Pancreas (tissue), 10 donors: ENCODE data around the gene TEX48. TPM values are rescaled to one million over a fixed set of nuclear protein-coding genes. Genes with fewer than 3 reads are reported as not detected.

Experiments used
- ATAC-seq, 4 donors: fragments of 200-7000 bp; cut with Tn5 transposase; one replicate each; pipeline versions ENCODE4 v1.8.0 to v1.9.1; 2020; ENCODE audit warnings: mild to moderate bottlenecking in 4 of 4, moderate library complexity in 4 of 4
- DNase-seq, 6 donors: peaks; one replicate each; pipeline ENCODE4 v3.0.0-alpha.2; 2020
- FAIRE-seq: peaks from 2 replicates; lab custom pipeline; 2012; peaks lifted over from hg19 to GRCh38; lab: Jason Lieb, UNC
- H3K27ac ChIP-seq, 4 donors: fragments of 200-600 bp; sonication (generic); 1 replicate in 3 of 4; 2 replicates in 1 of 4; pipeline versions ENCODE4 v1.5.0 to v1.8.0; 2020
- H3K27me3 ChIP-seq, 4 donors: fragments of 200-600 bp; one replicate each; pipeline ENCODE4 v1.8.0; 2021
- H3K36me3 ChIP-seq, 3 donors: fragments of 200-600 bp; sonication (generic) in 1 of 3; one replicate each; pipeline versions ENCODE4 v1.5.0 to v1.8.0; 2020 to 2021
- H3K4me1 ChIP-seq, 3 donors: fragments of 200-600 bp; one replicate each; pipeline ENCODE4 v1.8.0; 2021
- H3K4me3 ChIP-seq, 4 donors: fragments of 200-600 bp; sonication (generic) in 2 of 4; one replicate each; pipeline versions ENCODE4 v1.5.0 to v1.8.0; 2020 to 2021
- H3K9me3 ChIP-seq, 4 donors: fragments of 200-600 bp; one replicate each; pipeline ENCODE4 v1.8.0; 2021
- WGBS, 2 donors: extraction: QIAGEN DNeasy Blood & Tissue Kit; methylation state at CpG; one replicate each; pipeline ENCODE4 v1.1.7; 2013; 5-methylcytosine and 5-hydroxymethylcytosine counted together
- intact Hi-C, 3 donors: fragments of 100-400 bp; cut with DNase I; formaldehyde crosslinking; loops; one replicate each; pipeline versions ENCODE4 v1.11.1 to v1.14.2; 2022
- polyA plus RNA-seq, 2 donors: library from polyadenylated mRNA; stranded (reverse); fragments of 200-250 nt; gene quantifications; one replicate each; pipeline ENCODE4 v1.2.3, GENCODE V29; 2013
- total RNA-seq, 6 donors: library from RNA; stranded (reverse); fragmentation: NEBNext Ultra II Directional in 4 of 6; extraction: Animal tissue kit (Norgen Biotek cat#: 25700) in 4 of 6; gene quantifications; one replicate each; pipeline versions ENCODE4 v1.2.1 to v1.2.4, GENCODE V29; 2021 to 2023
- TF ChIP-seq, protein P1 (sequence below), 4 donors: fragments of 200-600 bp; sonication (generic) in 3 of 4; IDR thresholded peaks; one replicate each; pipeline versions ENCODE4 v1.5.0 to v1.8.0; 2021; ENCODE audit warnings: antibody characterized with exemption in 4 of 4
- donor health status: healthy with polysubstance abuse.
- donor health status: DM: no; HTN: no; CAD: no; lungs with moderate emphysema.
- donor health status: DM: no; HTN: no; CAD: no.
- donor health status: control.
- donor health status: control.
- donor health status: Bipolar disorder and iron deficiency.
- donor health status: DM: yes; HTN: yes; CAD: no.
- donor health status: DM: no; HTN: no; CAD: no.
- donor health status: DM: no; HTN: no; CAD: no.
- donor health status: DM: yes; HTN: yes; CAD: no.

TEX48 gene
- total and polyA plus RNA-seq, 8 donors = not detected

DNA sequence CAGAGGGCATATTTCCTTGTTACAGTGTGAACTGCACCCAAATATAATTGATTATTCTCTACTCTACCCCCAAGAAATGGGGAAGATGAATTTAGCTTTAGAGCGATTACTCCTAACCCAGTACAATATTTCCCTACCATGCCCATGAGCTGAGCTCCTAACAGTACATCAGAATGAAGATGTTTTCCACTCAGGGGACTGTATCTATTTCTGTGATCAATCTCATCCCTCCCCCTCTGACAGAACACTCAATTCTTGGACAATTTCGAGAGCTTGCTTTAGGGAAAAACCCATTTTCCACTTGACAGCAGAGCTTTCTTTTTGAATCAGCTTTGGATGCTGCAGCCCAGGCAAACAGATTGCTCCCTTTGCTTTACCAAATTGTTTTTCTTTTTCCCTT is 24.7 kb upstream of the TEX48 start:
- 73 to 75% methylated on average over 2 of the region's 2 CpGs for WGBS, 2 donors
- H3K27me3 ChIP-seq = no peaks in the 10 kb centered on the region
- intact Hi-C loops = no loop called here
- no peak for FAIRE-seq
- ATAC-seq = no peak
- H3K4me1 ChIP-seq = no peaks in the 10 kb centered on the region
- no peak overlapping the region for H3K27ac ChIP-seq
- H3K4me3 ChIP-seq = no peak overlapping the region
- H3K36me3 ChIP-seq = no peaks in the 10 kb centered on the region
- no peaks in the 10 kb centered on the region for H3K9me3 ChIP-seq
- no peak for DNase-seq
- TF ChIP-seq, protein P1, sequence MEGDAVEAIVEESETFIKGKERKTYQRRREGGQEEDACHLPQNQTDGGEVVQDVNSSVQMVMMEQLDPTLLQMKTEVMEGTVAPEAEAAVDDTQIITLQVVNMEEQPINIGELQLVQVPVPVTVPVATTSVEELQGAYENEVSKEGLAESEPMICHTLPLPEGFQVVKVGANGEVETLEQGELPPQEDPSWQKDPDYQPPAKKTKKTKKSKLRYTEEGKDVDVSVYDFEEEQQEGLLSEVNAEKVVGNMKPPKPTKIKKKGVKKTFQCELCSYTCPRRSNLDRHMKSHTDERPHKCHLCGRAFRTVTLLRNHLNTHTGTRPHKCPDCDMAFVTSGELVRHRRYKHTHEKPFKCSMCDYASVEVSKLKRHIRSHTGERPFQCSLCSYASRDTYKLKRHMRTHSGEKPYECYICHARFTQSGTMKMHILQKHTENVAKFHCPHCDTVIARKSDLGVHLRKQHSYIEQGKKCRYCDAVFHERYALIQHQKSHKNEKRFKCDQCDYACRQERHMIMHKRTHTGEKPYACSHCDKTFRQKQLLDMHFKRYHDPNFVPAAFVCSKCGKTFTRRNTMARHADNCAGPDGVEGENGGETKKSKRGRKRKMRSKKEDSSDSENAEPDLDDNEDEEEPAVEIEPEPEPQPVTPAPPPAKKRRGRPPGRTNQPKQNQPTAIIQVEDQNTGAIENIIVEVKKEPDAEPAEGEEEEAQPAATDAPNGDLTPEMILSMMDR (IDR thresholded peaks at IDR 0.05) = no peak

DNA sequence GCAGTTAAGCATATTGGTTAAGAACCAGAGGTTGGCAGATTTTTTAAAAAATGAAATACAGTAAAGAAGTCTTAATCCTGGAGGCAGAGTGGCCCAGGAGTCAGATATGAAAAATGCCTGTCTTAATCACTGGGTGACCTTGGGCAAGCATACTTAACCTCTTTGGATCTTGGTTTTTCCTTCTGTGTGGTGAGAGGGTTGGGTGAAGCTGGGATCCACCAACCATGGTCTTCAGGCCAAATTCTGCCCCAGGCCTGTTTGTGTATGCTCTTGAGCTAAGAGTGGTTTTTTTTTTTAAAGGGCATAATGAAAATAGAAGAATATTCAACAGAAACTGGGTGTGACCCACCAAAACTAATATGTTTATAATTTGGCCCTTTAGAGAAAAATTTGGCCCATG is 20.0 kb upstream of the TEX48 start:
- H3K27ac ChIP-seq = no peak overlapping the region
- TF ChIP-seq, protein P1 (IDR thresholded peaks at IDR 0.05) = no peak
- H3K36me3 ChIP-seq = no peaks in the 10 kb centered on the region
- FAIRE-seq (no peak), ATAC-seq (no peak), DNase-seq (no peak)
- H3K4me3 ChIP-seq = no peak overlapping the region
- no peaks in the 10 kb centered on the region for H3K9me3 ChIP-seq
- no peaks in the 10 kb centered on the region for H3K27me3 ChIP-seq
- intact Hi-C loops = no loop called here
- H3K4me1 ChIP-seq = no peaks in the 10 kb centered on the region

DNA sequence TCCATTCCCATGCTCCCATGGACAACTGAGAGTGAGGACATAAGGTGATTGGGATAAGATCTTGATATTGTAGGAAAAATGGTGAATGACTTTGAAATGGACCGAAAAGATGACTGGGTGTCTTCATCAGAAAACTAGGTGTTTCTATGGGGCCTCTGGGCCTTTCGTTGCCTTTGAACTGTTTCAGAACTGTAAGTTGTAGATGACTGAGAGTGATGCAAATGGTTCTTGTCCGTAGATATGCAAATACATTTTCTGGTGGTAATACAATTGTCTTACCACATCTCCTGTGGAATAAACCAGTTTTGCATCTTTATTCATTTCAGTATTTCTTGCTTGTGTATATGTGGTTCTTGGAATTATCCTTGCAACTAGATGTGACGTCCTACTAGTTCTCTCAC is 16.0 kb upstream of the TEX48 start:
- 83 to 87% methylated on average over 4 of the region's 4 CpGs for WGBS, 2 donors
- ATAC-seq (no peak), DNase-seq (no peak), FAIRE-seq (no peak)
- intact Hi-C loops = no loop called here
- Histone ChIP-seq H3K4me3 (no peak overlapping the region), H3K27ac (no peak overlapping the region), H3K36me3 (no peaks in the 10 kb centered on the region), H3K4me1 (no peaks in the 10 kb centered on the region), H3K27me3 (no peaks in the 10 kb centered on the region), H3K9me3 (no peaks in the 10 kb centered on the region)
- TF ChIP-seq, protein P1 (IDR thresholded peaks at IDR 0.05) = no peak

DNA sequence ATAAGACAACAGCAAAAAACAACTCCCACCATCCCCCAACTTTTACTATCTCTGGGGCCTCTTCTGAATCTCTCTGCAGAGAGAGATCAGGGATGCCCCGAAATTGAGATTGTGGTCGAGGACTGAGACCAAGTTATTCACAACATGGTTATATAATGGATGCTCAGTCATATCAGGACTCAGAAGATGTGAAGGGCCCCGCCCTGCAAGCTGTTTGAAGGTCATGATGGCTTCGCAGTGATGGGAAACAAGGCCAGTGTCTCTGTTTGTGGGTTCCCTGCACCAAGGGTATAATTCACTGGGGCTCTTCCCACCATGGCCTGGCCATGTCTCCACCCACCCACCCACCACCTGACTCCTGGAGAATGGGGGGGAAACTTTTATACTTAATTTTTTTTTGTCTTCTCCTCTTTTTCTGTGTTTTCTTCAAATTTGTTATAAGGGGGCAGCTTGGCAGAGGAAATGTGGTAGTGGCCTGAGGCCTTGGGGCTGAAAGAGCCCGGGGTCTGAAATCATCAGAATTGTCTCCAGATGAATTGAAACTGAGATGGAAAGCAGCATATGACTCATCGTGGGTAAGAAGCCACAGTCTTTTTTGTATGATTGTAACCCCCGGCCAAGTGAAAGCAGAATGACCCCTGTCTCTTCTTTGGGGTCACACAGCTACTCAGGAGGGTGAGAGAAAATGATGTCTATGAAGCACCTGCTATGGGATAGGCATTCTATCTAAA is 15.0 kb upstream of the TEX48 start:
- no peak for FAIRE-seq
- Histone ChIP-seq H3K4me3 (no peak overlapping the region), H3K27ac (no peak overlapping the region), H3K36me3 (no peaks in the 10 kb centered on the region), H3K4me1 (no peaks in the 10 kb centered on the region), H3K9me3 (no peaks in the 10 kb centered on the region), H3K27me3 (no peaks in the 10 kb centered on the region)
- TF ChIP-seq, protein P1 (IDR thresholded peaks at IDR 0.05) = no peak
- no peak for ATAC-seq
- no peak for DNase-seq
- intact Hi-C loops = no loop called here
- WGBS, 2 donors = 78% methylated on average over 7 of the region's 7 CpGs

DNA sequence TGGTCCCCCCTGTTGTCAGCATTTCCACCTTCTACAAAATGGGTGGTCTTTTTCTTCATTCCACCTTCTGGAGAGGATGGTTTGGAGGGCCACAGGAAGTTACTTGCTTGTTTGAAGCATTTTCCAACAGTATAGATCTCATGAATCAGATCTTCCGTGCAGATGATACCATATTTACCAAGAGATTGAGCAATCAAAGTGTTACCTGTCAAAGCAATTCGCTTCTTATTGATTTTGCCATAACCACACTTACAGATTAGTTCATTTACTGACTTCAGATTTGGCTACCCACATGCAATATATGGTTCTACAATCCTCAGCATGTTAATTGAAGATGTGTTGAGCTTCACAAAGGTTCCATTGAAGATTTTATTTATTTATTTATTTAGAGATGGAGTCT is 14.0 kb upstream of the TEX48 start:
- intact Hi-C loops = no loop called here
- H3K27me3 ChIP-seq = no peaks in the 10 kb centered on the region
- no peak overlapping the region for H3K4me3 ChIP-seq
- ATAC-seq (no peak), FAIRE-seq (no peak), DNase-seq (no peak)
- H3K4me1 ChIP-seq = no peaks in the 10 kb centered on the region
- no peak overlapping the region for H3K27ac ChIP-seq
- H3K36me3 ChIP-seq = no peaks in the 10 kb centered on the region
- 41 to 47% methylated on average over 2 of the region's 2 CpGs for WGBS, 2 donors
- TF ChIP-seq, protein P1 (IDR thresholded peaks at IDR 0.05) = no peak
- no peaks in the 10 kb centered on the region for H3K9me3 ChIP-seq
